ENCODE data around the gene ADK. TPM values are rescaled to one million over a fixed set of nuclear protein-coding genes. Genes with fewer than 3 reads are reported as not detected.
A peak's percentile ranks its signal among the peaks of the same experiment; 100 is the strongest.

ADK gene
- total RNA-seq, 4 donors from 2014 or later = 15.3 to 23.3 (median 20.8) TPM

DNA sequence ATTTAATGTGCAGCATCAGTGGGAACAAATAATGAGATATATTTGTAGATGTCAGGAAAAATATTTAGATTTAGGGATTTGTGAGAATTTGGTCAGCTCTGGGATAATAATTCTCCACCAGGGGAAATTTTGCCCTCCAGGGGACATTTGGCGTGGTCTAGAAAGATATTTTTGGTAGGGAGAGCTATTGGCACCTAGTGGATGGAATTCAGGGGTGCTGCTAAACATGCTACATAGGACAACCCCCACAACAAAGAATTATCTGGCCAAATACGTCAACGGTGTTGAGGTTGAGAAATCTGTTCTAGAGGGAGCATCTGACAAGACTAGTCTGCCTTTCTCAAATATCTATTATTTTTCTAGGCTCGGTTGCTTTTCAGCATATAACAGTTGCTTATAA, 2.1 kb downstream of the ADK start:
- no peak for ATAC-seq
- peaks cover 10 to 64% (median 12%) of the 10 kb centered on the region in 3 donors for H3K4me1 ChIP-seq
- H3K27me3 ChIP-seq = no peaks in the 10 kb centered on the region
- H3K27ac ChIP-seq = peak overlapping the region in 3 of 4 donors; percentile 56 to 95 (median 94)
- no peak overlapping the region for H3K4me3 ChIP-seq
- TF ChIP-seq, protein P1, sequence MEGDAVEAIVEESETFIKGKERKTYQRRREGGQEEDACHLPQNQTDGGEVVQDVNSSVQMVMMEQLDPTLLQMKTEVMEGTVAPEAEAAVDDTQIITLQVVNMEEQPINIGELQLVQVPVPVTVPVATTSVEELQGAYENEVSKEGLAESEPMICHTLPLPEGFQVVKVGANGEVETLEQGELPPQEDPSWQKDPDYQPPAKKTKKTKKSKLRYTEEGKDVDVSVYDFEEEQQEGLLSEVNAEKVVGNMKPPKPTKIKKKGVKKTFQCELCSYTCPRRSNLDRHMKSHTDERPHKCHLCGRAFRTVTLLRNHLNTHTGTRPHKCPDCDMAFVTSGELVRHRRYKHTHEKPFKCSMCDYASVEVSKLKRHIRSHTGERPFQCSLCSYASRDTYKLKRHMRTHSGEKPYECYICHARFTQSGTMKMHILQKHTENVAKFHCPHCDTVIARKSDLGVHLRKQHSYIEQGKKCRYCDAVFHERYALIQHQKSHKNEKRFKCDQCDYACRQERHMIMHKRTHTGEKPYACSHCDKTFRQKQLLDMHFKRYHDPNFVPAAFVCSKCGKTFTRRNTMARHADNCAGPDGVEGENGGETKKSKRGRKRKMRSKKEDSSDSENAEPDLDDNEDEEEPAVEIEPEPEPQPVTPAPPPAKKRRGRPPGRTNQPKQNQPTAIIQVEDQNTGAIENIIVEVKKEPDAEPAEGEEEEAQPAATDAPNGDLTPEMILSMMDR (IDR thresholded peaks at IDR 0.05) = peak; percentile 25 to 71 (median 48)
- TF ChIP-seq EP300 (IDR thresholded peaks at IDR 0.05) = no peak
- WGBS, 2 donors (ENCODE audit: low coverage in 1 of 2) = 29 to 41% methylated on average over 4 of the region's 4 CpGs
- H3K9me3 ChIP-seq = no peaks in the 10 kb centered on the region
- no peaks in the 10 kb centered on the region for H3K36me3 ChIP-seq

DNA sequence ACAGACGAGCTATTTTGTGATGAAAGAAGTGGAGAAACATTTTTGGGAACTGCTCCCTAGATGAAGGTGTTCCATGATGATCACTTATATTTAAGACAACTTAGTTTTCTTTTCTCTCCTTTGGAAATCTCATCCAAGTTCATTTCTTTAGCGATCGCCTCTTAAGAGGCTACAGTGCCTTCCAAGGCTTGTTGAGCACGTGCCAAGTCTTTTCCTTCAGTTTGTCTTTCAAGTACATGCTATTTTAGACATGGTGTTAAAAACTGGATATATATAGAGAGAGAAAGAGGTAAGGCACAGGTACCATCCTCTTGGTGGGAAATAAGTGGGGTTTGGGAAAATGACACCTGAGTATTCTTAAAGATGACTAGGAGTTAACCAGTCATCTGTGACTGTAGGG, 2.7 kb downstream of the ADK start:
- ATAC-seq = no peak
- Histone ChIP-seq H3K36me3 (no peaks in the 10 kb centered on the region), H3K4me1 (peaks cover 10 to 59% (median 12%) of the 10 kb centered on the region in 3 donors), H3K27ac (peak overlapping the region; percentile 16 to 95 (median 75)), H3K4me3 (no peak overlapping the region), H3K9me3 (no peaks in the 10 kb centered on the region), H3K27me3 (no peaks in the 10 kb centered on the region)
- 22 to 53% methylated on average over 4 of the region's 4 CpGs for WGBS, 2 donors (ENCODE audit: low coverage in 1 of 2)
- TF ChIP-seq POLR2A (IDR thresholded peaks at IDR 0.05) (no peak), POLR2AphosphoS5 (IDR thresholded peaks at IDR 0.05) (no peak), EP300 (IDR thresholded peaks at IDR 0.05) (no peak)
- TF ChIP-seq, protein P1 (IDR thresholded peaks at IDR 0.05) = no peak

DNA sequence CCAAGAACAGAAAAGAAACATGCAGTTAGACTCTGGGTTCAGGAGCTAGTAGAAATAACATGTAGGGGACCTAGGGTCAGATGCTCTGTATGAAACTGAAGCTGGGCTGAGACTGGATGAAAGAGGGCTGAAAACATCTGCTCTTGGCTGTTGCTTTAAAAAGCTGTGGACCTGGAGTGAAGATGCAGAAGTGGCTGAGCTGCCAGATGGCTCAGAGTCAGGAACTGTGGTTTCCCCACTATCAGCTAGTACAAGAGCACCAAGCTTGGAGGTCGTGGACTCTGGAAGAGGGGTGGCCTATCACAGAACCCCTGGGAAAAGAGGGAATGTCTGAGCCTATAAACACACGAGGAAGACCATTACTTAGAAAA, 5.9 kb downstream of the ADK start:
- H3K4me1 ChIP-seq = peaks cover 5 to 38% (median 5%) of the 10 kb centered on the region in 3 donors
- no peaks in the 10 kb centered on the region for H3K27me3 ChIP-seq
- no peaks in the 10 kb centered on the region for H3K36me3 ChIP-seq
- TF ChIP-seq POLR2A (IDR thresholded peaks at IDR 0.05) (no peak), POLR2AphosphoS5 (IDR thresholded peaks at IDR 0.05) (no peak), EP300 (IDR thresholded peaks at IDR 0.05) (no peak)
- TF ChIP-seq, protein P1 (IDR thresholded peaks at IDR 0.05) = no peak
- H3K9me3 ChIP-seq = no peaks in the 10 kb centered on the region
- no peak overlapping the region for H3K27ac ChIP-seq
- H3K4me3 ChIP-seq = no peak overlapping the region
- no peak for ATAC-seq
- WGBS, 2 donors (ENCODE audit: low coverage in 1 of 2) = 35 to 36% methylated on average over 2 of the region's 2 CpGs

DNA sequence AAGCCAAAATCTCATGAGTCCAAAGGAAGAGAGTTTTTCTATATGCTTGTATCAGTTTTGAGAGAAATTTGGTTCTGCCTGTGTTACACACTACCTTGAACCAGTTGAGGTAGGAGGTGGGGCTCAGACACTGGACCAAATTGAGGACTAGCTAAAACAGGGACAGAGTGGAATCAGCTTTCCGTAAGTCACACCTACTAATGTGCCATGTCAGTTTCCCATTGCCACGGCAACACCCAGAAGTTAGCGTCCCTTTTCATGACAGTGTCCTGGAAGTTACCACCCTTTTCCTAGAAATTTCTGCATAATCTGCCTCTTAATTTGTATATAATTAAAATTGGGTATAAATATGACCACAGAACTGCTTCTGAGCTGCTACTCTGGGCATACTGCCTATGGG, 9.0 kb downstream of the ADK start:
- TF ChIP-seq EP300 (IDR thresholded peaks at IDR 0.05) = no peak
- no peak overlapping the region for H3K4me3 ChIP-seq
- 83% methylated on average over 2 of the region's 3 CpGs; no CpG with 5 or more reads in 1 of the 2 donors for WGBS, 2 donors (ENCODE audit: low coverage in 1 of 2)

DNA sequence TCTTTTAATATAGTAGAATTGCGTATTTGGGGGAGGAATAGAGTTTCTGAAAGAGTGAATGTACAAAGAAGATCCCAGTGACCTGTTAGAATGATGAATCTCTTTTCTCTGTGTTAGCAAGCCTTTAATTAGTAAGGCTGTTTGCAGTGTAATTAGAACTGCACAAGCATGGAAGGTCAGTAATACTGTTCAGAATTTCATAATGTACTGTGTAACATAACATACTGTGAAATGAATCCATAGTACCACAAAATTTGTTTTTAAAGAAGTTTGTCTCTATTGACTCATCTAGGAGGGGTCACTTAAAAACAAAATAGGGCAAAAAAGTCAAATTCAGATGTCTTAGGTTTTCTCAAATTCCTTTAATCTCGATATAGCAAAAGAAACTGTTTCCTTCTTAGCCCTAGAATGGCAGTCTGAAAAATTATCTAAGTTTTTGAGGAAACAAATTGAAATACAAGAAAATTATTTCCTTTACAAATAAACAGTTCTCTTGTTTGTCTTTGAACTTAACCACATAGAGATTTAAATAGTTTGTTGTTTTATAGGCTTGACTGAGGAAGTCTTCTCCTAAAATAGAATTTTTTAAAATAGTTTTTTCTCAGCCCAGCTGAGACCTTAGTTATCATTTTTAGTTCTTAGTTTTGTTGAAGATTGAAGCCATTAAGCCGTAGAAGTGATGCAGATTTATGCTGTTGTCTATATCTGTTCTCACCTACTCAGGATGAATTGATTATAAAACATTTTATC, 12.5 kb downstream of the ADK start:
- WGBS, 2 donors (ENCODE audit: low coverage in 1 of 2) = 75 to 85% methylated on average over 2 to 3 of the region's 3 CpGs
- no peaks in the 10 kb centered on the region for H3K36me3 ChIP-seq
- no peak overlapping the region for H3K27ac ChIP-seq
- H3K9me3 ChIP-seq = no peaks in the 10 kb centered on the region
- no peaks in the 10 kb centered on the region for H3K27me3 ChIP-seq
- no peaks in the 10 kb centered on the region for H3K4me1 ChIP-seq
- TF ChIP-seq EP300 (IDR thresholded peaks at IDR 0.05) = no peak
- no peak for TF ChIP-seq POLR2A (IDR thresholded peaks at IDR 0.05)
- TF ChIP-seq POLR2AphosphoS5 (IDR thresholded peaks at IDR 0.05) = no peak
- TF ChIP-seq, protein P1 (IDR thresholded peaks at IDR 0.05) = no peak
- no peak for ATAC-seq
- no peak overlapping the region for H3K4me3 ChIP-seq

More for the DNA sequence above, 9.0 kb downstream of the ADK start:
- no peak for ATAC-seq
- no peaks in the 10 kb centered on the region for H3K9me3 ChIP-seq
- no peaks in the 10 kb centered on the region for H3K36me3 ChIP-seq
- H3K27me3 ChIP-seq = no peaks in the 10 kb centered on the region
- H3K4me1 ChIP-seq = peaks cover 0 to 10% (median 5%) of the 10 kb centered on the region in 3 donors
- H3K27ac ChIP-seq = no peak overlapping the region

Data from gastroesophageal sphincter (tissue), 4 donors.